G401.6 (cell line): Measurements from ENCODE around the gene IQCK.
"Not testable (repeated sequence)": the region's sequence is repeated elsewhere in the genome, so short reads cannot be mapped to it uniquely, and the experiment has no call there.

ENCODE experiments used
- FAIRE-seq: peaks from 2 replicates; lab custom pipeline; 2012; peaks lifted over from hg19 to GRCh38; lab: Jason Lieb, UNC

IQCK gene

DNA sequence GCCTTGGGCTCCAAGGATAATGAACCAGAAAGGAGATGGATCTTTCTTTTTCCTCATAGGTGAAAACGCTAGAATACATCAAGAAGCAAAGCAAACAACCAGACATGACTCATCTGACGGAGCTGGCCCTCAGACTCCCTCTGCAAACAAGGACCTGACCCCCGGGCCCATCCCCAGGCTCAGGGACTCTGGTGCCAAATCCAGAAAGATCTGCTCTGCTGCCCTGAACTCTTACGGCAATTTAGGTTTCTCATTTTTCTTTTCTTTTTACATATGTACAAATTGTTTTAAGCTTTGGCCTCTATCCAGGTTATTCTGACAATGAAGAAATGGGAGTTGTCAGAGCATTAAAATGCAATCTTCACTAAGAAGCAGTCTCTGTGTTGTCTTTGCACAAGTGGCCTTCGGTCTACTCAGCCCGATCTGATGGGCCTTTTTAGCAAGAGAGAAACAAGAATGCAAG lies 17.7 kb upstream of the IQCK start:
- no peak for FAIRE-seq

DNA sequence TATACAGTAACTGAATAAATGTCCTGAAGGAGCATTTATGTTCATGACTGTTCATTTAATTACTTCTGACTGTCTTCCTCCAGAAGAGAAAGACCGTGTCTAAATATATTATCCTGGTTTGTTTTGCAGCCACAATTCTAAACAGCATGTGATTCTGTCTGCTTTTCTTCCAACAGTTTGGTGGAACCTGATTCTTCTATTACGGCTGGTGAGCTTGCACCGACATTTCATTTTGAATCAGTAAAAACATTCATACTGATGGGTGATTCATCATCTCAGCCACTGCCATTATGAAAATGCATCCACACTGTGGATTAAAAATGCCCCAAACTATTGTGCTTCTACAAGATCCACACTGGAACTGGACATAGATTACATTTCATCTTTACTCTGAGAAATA lies 17.0 kb upstream of the IQCK start:
- no peak for FAIRE-seq

GRCh38 chr16:19703172-19703889 lies 14.7 kb upstream of the IQCK start:
- no peak for FAIRE-seq

DNA sequence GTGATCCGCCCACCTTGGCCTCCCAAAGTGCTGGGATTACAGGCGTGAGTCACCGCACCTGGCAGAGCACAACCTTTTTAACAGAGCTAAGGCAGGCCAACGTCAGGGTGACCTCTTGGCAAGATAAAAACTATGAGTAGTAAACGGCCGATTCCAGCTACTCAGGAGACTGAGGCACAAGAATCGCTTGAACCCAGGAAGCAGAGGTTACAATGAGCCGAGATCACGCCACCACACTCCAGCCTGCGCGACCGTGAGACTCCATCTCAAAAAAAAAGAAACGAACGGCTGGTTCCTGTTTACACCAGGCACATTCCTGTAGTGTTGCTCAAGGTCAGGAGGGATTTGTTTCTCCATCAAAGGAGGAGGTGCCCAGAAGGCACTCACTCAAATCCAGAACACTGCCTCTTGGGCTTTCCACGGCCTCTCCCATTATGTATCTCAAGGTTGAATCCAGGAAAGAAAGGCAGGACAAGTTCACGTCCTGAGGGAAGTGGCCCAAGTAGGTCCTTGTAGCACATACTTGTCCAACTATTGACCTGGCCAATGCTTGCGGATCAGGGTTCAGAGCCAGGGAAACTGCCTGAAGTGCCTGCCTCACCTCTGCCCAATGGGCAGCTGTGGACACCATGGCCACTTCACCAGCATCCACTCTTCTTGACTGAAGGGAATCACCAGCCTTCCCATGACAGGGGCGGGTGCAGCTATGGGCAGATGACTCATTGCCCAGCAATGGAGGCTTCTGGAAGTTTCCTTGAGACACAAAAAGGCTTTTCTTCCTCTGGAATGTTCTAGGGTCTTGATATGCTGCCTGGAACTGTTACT lies 13.5 kb upstream of the IQCK start:
- no peak for FAIRE-seq

- FAIRE-seq, result no peak
Measured at GRCh38 chr16:19705146-19705501, 12.9 kb upstream of the IQCK start.

DNA sequence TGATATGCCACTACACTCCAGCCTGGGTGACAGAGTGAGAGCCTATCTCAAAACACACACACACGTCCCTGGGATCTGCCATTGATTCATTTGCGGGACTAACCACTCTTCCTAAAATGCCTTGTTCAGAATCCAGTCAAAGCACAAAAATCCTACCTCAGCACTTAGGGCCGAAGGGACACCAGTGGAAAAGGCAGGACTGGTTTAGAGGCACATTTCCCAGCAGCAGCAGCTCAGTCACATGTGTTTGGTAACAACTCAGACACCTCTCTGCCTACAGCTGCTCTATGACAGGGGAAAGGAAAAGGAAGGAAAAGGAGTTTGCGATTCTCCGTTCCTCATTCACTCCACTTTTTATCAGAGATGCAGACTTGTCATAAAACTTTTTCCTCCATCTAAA lies 12.2 kb upstream of the IQCK start:
- FAIRE-seq, result no peak

DNA sequence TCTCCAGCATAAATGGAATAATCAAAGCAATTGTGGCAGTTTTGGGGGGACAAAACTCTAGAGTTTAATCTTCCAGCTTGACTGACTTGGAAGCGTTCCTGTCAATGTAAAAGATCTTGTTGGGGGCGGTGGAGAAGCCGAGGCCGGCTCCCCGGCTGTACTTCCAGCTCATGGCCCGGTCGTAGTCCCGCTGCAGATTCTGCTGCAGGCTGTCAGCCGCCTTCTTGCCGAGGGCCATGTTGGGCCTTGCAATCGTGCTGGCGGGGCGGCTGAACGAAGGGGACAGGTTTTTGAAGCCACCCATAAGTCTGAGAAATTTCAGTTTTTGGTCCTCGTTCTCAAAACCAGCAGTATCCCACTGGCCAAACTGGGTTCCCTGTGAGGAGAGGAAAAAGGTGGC lies 11.2 kb upstream of the IQCK start:
- no peak for FAIRE-seq

- no peak for FAIRE-seq
Measured at GRCh38 chr16:19707569-19708295, 10.3 kb upstream of the IQCK start.

DNA sequence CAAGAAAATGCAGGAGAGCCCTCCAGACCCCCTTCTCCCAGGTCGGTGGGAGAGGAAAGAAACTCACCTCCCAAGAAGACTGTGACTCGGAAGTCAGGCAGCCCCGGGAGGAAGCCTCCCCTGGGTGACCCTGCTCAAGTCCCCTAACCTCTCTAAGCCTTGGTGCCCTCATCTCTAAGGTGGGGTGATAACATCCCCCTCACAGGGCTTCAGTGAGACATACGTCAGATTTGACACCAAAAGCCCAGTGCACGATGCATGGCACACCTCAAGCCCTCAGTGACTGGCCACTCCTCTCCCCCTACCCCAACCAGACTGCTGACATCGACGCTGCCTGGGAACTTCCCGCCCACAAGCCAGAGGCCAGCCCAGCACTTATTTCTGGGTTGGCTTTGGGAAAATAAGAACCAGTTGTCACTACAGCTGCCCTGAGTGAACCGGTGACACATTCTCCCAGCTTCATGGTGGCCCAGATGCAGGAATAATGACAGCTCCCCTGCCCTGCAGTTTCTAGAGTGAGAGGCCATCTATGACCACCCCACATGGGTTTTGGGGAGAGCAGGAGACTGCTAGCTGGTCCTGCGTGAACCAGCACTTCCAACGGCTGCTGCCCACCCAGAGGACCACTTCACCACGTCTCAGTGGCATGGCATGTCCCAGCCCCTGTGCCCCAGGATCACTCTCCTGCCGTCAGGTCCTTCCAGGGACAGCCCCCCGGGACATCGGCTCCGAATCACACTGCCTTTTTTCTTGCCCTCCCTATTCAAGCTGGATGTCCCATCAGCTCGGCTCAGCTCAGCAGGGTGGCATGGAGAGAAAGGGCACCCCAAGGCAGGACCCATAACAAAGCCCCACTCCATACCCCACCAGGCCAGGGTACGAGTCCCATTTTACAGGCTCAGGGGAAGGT lies 9.5 kb upstream of the IQCK start:
- FAIRE-seq, result no peak

DNA sequence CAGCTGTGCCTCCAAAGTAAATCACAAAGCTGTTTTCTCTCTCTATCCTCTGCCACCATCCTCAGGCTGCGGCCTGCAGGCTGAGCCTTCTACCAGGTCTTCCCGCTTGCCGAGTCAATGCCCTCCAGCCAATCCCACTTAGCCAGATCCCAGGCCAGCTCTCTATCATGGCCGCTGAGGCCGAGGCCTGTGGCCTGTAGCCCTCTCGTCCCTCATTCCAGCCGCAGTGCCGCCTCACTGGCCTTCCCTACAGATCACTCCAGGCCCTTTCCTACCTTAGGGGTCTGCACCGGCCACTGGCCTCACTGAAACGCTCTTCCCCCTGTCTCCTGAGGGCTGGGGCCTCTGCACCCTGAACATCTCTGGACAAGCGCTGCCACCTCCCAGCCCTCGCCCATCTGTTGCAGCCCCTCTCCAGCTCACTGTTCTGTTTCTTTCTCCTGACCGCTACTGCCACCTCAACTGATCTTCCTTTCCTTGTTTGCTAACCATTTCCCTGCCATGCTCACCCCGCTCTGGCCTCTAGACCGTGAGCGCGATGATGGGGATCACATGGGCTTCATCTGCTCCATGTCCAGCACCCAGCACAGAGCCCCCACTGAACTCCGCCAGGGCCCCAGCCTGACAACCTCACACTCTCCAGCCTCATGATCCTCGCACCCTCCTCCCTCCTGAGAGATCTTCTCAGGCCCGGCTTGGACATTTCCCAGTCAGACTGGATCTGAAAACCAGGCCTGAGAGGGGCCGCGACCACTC lies 8.5 kb upstream of the IQCK start:
- FAIRE-seq, result no peak

- FAIRE-seq, result no peak
Measured at GRCh38 chr16:19710191-19710908, 7.7 kb upstream of the IQCK start.

- no peak for FAIRE-seq
Measured at GRCh38 chr16:19710991-19711545, 7.0 kb upstream of the IQCK start.

DNA sequence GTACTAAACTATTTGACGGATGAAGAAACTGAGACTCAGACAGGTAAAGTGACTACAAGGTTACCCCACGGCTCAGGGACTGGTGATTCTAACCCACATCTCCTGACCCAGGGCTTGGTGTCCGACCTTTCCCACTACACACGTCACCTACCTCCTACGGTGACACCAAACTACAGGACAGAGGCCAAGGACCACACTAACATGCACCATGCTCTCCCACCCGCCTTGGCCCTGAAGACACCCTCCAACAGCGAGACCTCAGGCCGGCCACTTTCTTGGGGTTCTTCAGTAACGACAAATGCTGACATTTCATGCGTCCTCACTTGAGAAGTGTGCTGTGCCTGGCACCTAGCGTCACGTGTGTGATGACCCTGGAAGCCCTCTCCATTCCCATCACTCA lies 6.4 kb upstream of the IQCK start:
- FAIRE-seq, result no peak

DNA sequence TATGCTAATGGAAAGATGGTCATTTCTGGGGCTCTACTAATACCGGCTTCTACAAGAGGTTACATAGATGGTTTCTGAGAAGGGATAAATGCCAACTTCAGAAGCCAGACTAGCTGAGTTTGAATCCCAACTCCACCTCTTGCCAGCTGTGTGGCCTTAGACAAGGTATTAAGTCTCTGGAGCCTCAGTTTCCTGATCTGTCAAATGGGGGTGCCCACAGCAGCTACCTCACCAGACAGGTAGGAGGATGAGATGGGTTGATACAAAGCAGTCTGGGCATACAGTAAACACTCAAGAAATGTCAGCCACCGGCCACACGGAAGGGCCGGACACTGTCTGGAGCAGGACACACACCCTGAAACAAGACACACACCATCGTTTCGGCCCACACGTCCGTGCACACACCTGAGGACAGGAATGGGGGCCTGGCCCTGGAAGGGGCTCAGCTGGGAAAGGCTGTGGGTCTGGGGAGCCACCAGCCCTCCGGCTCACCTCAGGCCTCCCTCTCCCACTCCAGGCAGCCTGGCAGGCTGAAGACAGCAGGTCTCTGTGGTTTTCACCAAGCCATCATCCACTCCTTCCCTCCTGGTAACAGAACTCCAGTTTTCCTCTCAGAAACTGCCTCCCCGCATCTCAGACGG lies 5.5 kb upstream of the IQCK start:
- FAIRE-seq, result no peak

DNA sequence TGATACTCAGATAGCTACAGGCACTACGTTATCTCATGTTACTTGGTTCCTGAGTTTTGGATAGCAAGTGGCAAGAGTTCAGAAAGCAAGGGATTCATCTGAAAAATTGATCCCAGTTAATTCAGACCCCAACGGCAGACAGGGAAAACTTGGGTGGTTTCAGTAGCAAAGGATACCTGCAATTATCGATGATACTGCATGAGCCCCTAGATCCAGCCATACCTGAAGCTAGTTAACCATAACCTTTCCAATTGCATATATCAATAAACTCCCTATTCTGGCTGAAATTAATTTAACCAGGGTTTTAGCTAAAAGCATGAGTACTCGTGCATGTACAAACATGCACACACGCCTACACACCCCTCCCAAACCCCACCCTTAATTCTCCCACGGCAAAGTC lies 4.4 kb upstream of the IQCK start:
- no peak for FAIRE-seq

- no peak for FAIRE-seq
Measured at GRCh38 chr16:19715566-19715965, 2.5 kb upstream of the IQCK start.

- no peak for FAIRE-seq
Measured at GRCh38 chr16:19716183-19716582, 1.9 kb upstream of the IQCK start.

- not testable (repeated sequence) for FAIRE-seq
Measured at GRCh38 chr16:19716728-19717127, 1.3 kb upstream of the IQCK start.

- FAIRE-seq, result no peak
Measured at GRCh38 chr16:19717314-19717713, 757 bp upstream of the IQCK start.

DNA sequence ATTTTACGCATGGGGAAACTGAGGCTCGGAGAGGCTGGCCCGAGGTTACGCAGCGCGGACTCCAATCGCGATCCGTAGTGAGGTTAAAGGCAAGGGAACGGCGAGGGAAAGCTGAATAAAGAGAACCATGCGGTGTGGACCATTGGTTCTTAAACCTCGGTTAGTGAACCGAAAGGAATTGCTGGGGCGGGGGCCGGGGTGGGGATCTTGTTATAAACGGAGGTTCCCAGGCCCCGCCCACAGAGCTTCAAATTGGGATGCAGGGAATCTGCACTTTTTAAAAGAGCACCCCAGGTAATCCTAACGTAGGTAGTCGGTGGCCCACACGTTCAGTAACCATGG lies 524 bp downstream of the IQCK start:
- no peak for FAIRE-seq
